HG03097 (cell line): Measurements from ENCODE around the gene FDXACB1.
A peak's percentile ranks its signal among the peaks of the same experiment; 100 is the strongest.

Source experiments
- ATAC-seq: cut with Tn5 transposase; IDR thresholded peaks from one replicate; pipeline ENCODE4 v1.9.1; 2021; ENCODE audit not compliant: unreplicated experiment, low FRiP score

The FDXACB1 gene

GRCh38 chr11:111878849-111879636 is at the start of gene FDXACB1, which contains the start of gene CFAP68:
FDXACB1 (minus strand) TSS chr11:111879165; CDS start chr11:111879132, 33 bp downstream.
CFAP68 (plus strand) TSS chr11:111879541; CDS start chr11:111879561, 20 bp downstream.
- ATAC-seq: peak; percentile 83

GRCh38 chr11:111926505-111927391 is 47.8 kb upstream of the FDXACB1 start:
- ATAC-seq: peak; percentile 91

- no peak for ATAC-seq
Measured at GRCh38 chr11:111925953-111926352, 47.0 kb upstream of the FDXACB1 start.

GRCh38 chr11:111923951-111924350 is 45.0 kb upstream of the FDXACB1 start:
- no peak for ATAC-seq

- ATAC-seq: no peak
Measured at GRCh38 chr11:111923351-111923788, 44.4 kb upstream of the FDXACB1 start.

GRCh38 chr11:111922803-111923202 is 43.8 kb upstream of the FDXACB1 start:
- no peak for ATAC-seq

GRCh38 chr11:111921541-111922230 is 42.7 kb upstream of the FDXACB1 start:
- no peak for ATAC-seq

GRCh38 chr11:111920908-111921307 is 41.9 kb upstream of the FDXACB1 start:
- no peak for ATAC-seq

- no peak for ATAC-seq
Measured at GRCh38 chr11:111918390-111919256, 39.7 kb upstream of the FDXACB1 start, which contains the start of gene C11orf52. C11orf52 (plus strand) TSS chr11:111918913; CDS start chr11:111918973, 60 bp downstream.

GRCh38 chr11:111917788-111918187 is 38.8 kb upstream of the FDXACB1 start:
- ATAC-seq: no peak

GRCh38 chr11:111917312-111917711 is 38.3 kb upstream of the FDXACB1 start:
- ATAC-seq: no peak

GRCh38 chr11:111916768-111917167 is 37.8 kb upstream of the FDXACB1 start:
- ATAC-seq: no peak

GRCh38 chr11:111913997-111914396 is 35.0 kb upstream of the FDXACB1 start:
- ATAC-seq: no peak

- no peak for ATAC-seq
Measured at GRCh38 chr11:111913031-111913861, 34.3 kb upstream of the FDXACB1 start.

- no peak for ATAC-seq
Measured at GRCh38 chr11:111912535-111912934, 33.6 kb upstream of the FDXACB1 start, which contains the start of gene HSPB2. HSPB2 (plus strand) TSS chr11:111912734; CDS start chr11:111912830, 96 bp downstream.

GRCh38 chr11:111911563-111912401 is 32.8 kb upstream of the FDXACB1 start, which contains the start of gene CRYAB:
CRYAB (minus strand) TSS chr11:111911770; CDS start chr11:111911724, 46 bp downstream.
- no peak for ATAC-seq

GRCh38 chr11:111910676-111911562 is 32.0 kb upstream of the FDXACB1 start:
- ATAC-seq: no peak
